Measurements from ENCODE around the gene TTC23.

Gene TTC23

GRCh38 chr15:99232740-99233139 lies 16.6 kb downstream of the TTC23 start:
- H3K36me3 ChIP-seq (ENCODE audit: low read depth) = peaks cover 21% of the 10 kb centered on the region
- H3K27me3 ChIP-seq (ENCODE audit: insufficient read depth, poor library complexity, severe bottlenecking) = no peaks in the 10 kb centered on the region
- no peak overlapping the region for H3K4me3 ChIP-seq (ENCODE audit: severe bottlenecking)
- H3K4me1 ChIP-seq (ENCODE audit: insufficient read depth, poor library complexity, severe bottlenecking) = no peaks in the 10 kb centered on the region
- no peaks in the 10 kb centered on the region for H3K9me3 ChIP-seq (ENCODE audit: severe bottlenecking)
- DNase-seq (ENCODE audit: low spot score) (no peak), ATAC-seq (ENCODE audit: low read depth) (no peak)
- TF ChIP-seq CTCF (IDR thresholded peaks at IDR 0.05; ENCODE audit: poor library complexity, severe bottlenecking) = no peak
- H3K27ac ChIP-seq (ENCODE audit: poor library complexity, severe bottlenecking) = no peak overlapping the region

- Histone ChIP-seq H3K4me1 (ENCODE audit: insufficient read depth, poor library complexity, severe bottlenecking) (no peaks in the 10 kb centered on the region), H3K27ac (ENCODE audit: poor library complexity, severe bottlenecking) (no peak overlapping the region), H3K27me3 (ENCODE audit: insufficient read depth, poor library complexity, severe bottlenecking) (no peaks in the 10 kb centered on the region), H3K9me3 (ENCODE audit: severe bottlenecking) (no peaks in the 10 kb centered on the region), H3K36me3 (ENCODE audit: low read depth) (peaks cover 15% of the 10 kb centered on the region), H3K4me3 (ENCODE audit: severe bottlenecking) (no peak overlapping the region)
- TF ChIP-seq CTCF (IDR thresholded peaks at IDR 0.05; ENCODE audit: poor library complexity, severe bottlenecking) = no peak
- DNase-seq (ENCODE audit: low spot score) = no peak
- peak; percentile 69 for ATAC-seq (ENCODE audit: low read depth)
Observed at GRCh38 chr15:99230867-99231266, 18.5 kb downstream of the TTC23 start.

- no peak overlapping the region for H3K27ac ChIP-seq (ENCODE audit: poor library complexity, severe bottlenecking)
- TF ChIP-seq CTCF (IDR thresholded peaks at IDR 0.05; ENCODE audit: poor library complexity, severe bottlenecking) = no peak
- no peaks in the 10 kb centered on the region for H3K9me3 ChIP-seq (ENCODE audit: severe bottlenecking)
- ATAC-seq (ENCODE audit: low read depth) = no peak
- H3K4me3 ChIP-seq (ENCODE audit: severe bottlenecking) = no peak overlapping the region
- H3K27me3 ChIP-seq (ENCODE audit: insufficient read depth, poor library complexity, severe bottlenecking) = no peaks in the 10 kb centered on the region
- H3K4me1 ChIP-seq (ENCODE audit: insufficient read depth, poor library complexity, severe bottlenecking) = peaks cover 8% of the 10 kb centered on the region
- no peak for DNase-seq (ENCODE audit: low spot score)
- H3K36me3 ChIP-seq (ENCODE audit: low read depth) = peaks cover 25% of the 10 kb centered on the region
Observed at GRCh38 chr15:99228120-99228770, 21.1 kb downstream of the TTC23 start.

- Histone ChIP-seq H3K27ac (ENCODE audit: poor library complexity, severe bottlenecking) (no peak overlapping the region), H3K36me3 (ENCODE audit: low read depth) (peaks cover 34% of the 10 kb centered on the region), H3K27me3 (ENCODE audit: insufficient read depth, poor library complexity, severe bottlenecking) (no peaks in the 10 kb centered on the region), H3K4me3 (ENCODE audit: severe bottlenecking) (no peak overlapping the region), H3K4me1 (ENCODE audit: insufficient read depth, poor library complexity, severe bottlenecking) (peaks cover 8% of the 10 kb centered on the region), H3K9me3 (ENCODE audit: severe bottlenecking) (no peaks in the 10 kb centered on the region)
- ATAC-seq (ENCODE audit: low read depth) (no peak), DNase-seq (ENCODE audit: low spot score) (no peak)
- TF ChIP-seq CTCF (IDR thresholded peaks at IDR 0.05; ENCODE audit: poor library complexity, severe bottlenecking) = no peak
Observed at GRCh38 chr15:99226802-99227201, 22.6 kb downstream of the TTC23 start.
